ENCODE measurements around the gene VPREB3. TPM values are rescaled to one million over a fixed set of nuclear protein-coding genes. Genes with fewer than 3 reads are reported as not detected.

The VPREB3 gene
- total RNA-seq, 3 donors from 2014 or later (not counting 1 experiment from before 2014, with no cell fraction given): not detected

- Histone ChIP-seq H3K4me3 (ENCODE audit: low read length) (no peak overlapping the region), H3K27ac (ENCODE audit: low read length) (no peak overlapping the region), H3K27me3 (ENCODE audit: control insufficient read depth, insufficient read depth, low read length) (no peaks in the 10 kb centered on the region), H3K4me1 (ENCODE audit: control insufficient read depth, insufficient read depth, low read length) (peaks cover 65% of the 10 kb centered on the region), H3K36me3 (ENCODE audit: control insufficient read depth, insufficient read depth, low read length) (no peaks in the 10 kb centered on the region), H3K9me3 (ENCODE audit: control insufficient read depth, insufficient read depth, low read length) (no peaks in the 10 kb centered on the region)
- no peak overlapping the region for H3K27ac Mint-ChIP-seq
- TF ChIP-seq CTCF (IDR thresholded peaks at IDR 0.05): no peak
- 56% methylated on average over 6 of the region's 6 CpGs for WGBS (ENCODE audit: insufficient coverage)
- intact Hi-C loops (cut with micrococcal nuclease): loop anchor here (5.0 kb wide), 1 partner anchor 78 kb away; no protein-coding TSS in a partner anchor
- H3K4me1 Mint-ChIP-seq: peaks cover 10 to 38% of the 10 kb centered on the region in 2 donors
- no peaks in the 10 kb centered on the region for H3K9me3 Mint-ChIP-seq
- no peaks in the 10 kb centered on the region for H3K27me3 Mint-ChIP-seq (ENCODE audit: low read depth in 2 of 2)
- ATAC-seq (no peak), DNase-seq (no peak)
- H3K4me3 Mint-ChIP-seq: peak overlapping the region; percentile 28
- no peaks in the 10 kb centered on the region for H3K36me3 Mint-ChIP-seq
Observed at GRCh38 chr22:23769321-23769965, 15.2 kb upstream of the VPREB3 start.

GRCh38 chr22:23767673-23768548, 13.7 kb upstream of the VPREB3 start, which contains the start of gene CHCHD10:
CHCHD10 (minus strand) TSS chr22:23767972; CDS start chr22:23767874, 98 bp downstream.
- H3K27ac Mint-ChIP-seq: peak within 1 kb of the TSS in 1 of 2 donors; percentile 72
- no peaks in the 10 kb centered on the region for H3K9me3 Mint-ChIP-seq
- peak within 1 kb of the TSS; percentile 78 for H3K4me3 Mint-ChIP-seq
- Histone ChIP-seq H3K36me3 (ENCODE audit: control insufficient read depth, insufficient read depth, low read length) (no peaks in the 10 kb centered on the region), H3K4me3 (ENCODE audit: low read length) (peak within 1 kb of the TSS; percentile 57), H3K4me1 (ENCODE audit: control insufficient read depth, insufficient read depth, low read length) (peaks cover 77% of the 10 kb centered on the region), H3K27ac (ENCODE audit: low read length) (peak within 1 kb of the TSS; percentile 49), H3K9me3 (ENCODE audit: control insufficient read depth, insufficient read depth, low read length) (no peaks in the 10 kb centered on the region), H3K27me3 (ENCODE audit: control insufficient read depth, insufficient read depth, low read length) (no peaks in the 10 kb centered on the region)
- intact Hi-C loops (cut with micrococcal nuclease): loop anchor here (5.0 kb wide), 1 partner anchor 79 kb away; no protein-coding TSS in a partner anchor
- H3K36me3 Mint-ChIP-seq: no peaks in the 10 kb centered on the region
- TF ChIP-seq CTCF (IDR thresholded peaks at IDR 0.05): peak; percentile 65
- peak; percentile 70 to 82 (median 72) for ATAC-seq
- H3K4me1 Mint-ChIP-seq: peaks cover 16 to 42% of the 10 kb centered on the region in 2 donors
- no peaks in the 10 kb centered on the region for H3K27me3 Mint-ChIP-seq (ENCODE audit: low read depth in 2 of 2)
- 1% methylated on average over 63 of the region's 63 CpGs for WGBS (ENCODE audit: insufficient coverage)
- DNase-seq: peak; percentile 73 to 83

GRCh38 chr22:23767303-23767672, 13.1 kb upstream of the VPREB3 start:
- TF ChIP-seq CTCF (IDR thresholded peaks at IDR 0.05): no peak
- no peak overlapping the region for H3K27ac Mint-ChIP-seq
- peak overlapping the region; percentile 49 for H3K4me3 Mint-ChIP-seq
- H3K4me1 Mint-ChIP-seq: peaks cover 16 to 48% of the 10 kb centered on the region in 2 donors
- H3K9me3 ChIP-seq (ENCODE audit: control insufficient read depth, insufficient read depth, low read length): no peaks in the 10 kb centered on the region
- ATAC-seq: peak in 1 of 3 donors; percentile 2
- intact Hi-C loops (cut with micrococcal nuclease): loop anchor here (5.0 kb wide), 1 partner anchor 80 kb away; no protein-coding TSS in a partner anchor
- H3K36me3 ChIP-seq (ENCODE audit: control insufficient read depth, insufficient read depth, low read length): no peaks in the 10 kb centered on the region
- 10% methylated on average over 27 of the region's 27 CpGs for whole genome bisulfite sequencing (ENCODE audit: insufficient coverage)
- H3K4me1 ChIP-seq (ENCODE audit: control insufficient read depth, insufficient read depth, low read length): peaks cover 77% of the 10 kb centered on the region
- H3K36me3 Mint-ChIP-seq: no peaks in the 10 kb centered on the region
- no peaks in the 10 kb centered on the region for H3K9me3 Mint-ChIP-seq
- H3K27me3 Mint-ChIP-seq (ENCODE audit: low read depth in 2 of 2): no peaks in the 10 kb centered on the region
- no peaks in the 10 kb centered on the region for H3K27me3 ChIP-seq (ENCODE audit: control insufficient read depth, insufficient read depth, low read length)
- no peak for DNase-seq
- H3K4me3 ChIP-seq (ENCODE audit: low read length): peak overlapping the region; percentile 57
- H3K27ac ChIP-seq (ENCODE audit: low read length): no peak overlapping the region
